Pulmonary artery endothelial cell (primary cell): ENCODE measurements around the gene CAMTA1. TPM values are rescaled to one million over a fixed set of nuclear protein-coding genes. Genes with fewer than 3 reads are reported as not detected.

Experiments
- DNase-seq: peaks from one replicate; pipeline ENCODE4 v3.0.0-alpha.2; 2011; ENCODE audit warnings: low read depth, low spot score
- total RNA-seq: library from RNA; depleted of rRNA; stranded (reverse); fragments of >200 nt; gene quantifications from 2 replicates; pipeline ENCODE4 v1.2.3, GENCODE V29; 2014

CAMTA1 gene
- total RNA-seq, 1 donor from 2014 or later: 54.0 TPM

DNA sequence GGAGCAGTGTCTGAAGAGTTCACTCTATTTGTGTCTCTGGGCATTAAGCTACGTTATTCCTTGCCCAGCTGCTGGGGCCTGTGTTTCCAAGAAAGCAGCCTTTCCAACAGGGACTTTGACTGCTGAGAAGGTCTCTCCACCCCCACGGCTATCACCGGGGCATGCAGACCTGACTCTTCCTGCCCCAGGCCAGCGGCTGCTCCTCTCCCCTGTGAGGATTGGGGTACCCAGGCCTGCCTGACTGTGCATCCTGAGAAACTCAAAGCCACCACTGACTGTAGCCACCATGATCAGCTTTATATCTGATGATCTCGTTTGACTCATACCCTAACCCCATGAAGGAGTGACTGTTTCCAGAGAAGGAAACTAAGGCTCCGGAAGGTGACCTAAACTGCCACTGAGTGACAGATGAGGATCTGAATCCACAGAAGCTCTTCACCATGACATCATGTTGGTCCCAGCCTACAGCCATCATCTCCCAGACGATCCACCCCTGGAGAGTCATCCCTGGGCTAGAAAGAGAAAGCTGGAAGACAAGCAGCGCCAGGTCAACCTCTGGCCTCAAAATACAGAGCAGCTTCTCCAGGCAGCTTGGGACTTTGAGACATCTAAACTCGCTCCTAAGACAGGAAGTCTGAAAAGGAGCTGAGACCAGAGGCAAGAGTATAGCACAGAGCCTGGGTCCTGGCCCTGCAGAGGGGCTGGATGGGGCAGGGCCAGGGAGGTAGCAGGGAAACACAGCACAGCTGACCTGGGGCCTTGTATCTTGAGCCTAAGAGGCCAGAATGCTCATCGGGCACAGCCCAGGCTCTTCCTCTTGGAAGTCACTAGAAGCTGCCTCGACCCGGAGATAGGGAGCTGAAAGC lies 741.8 kb downstream of the CAMTA1 start:
- DNase-seq: no peak

DNA sequence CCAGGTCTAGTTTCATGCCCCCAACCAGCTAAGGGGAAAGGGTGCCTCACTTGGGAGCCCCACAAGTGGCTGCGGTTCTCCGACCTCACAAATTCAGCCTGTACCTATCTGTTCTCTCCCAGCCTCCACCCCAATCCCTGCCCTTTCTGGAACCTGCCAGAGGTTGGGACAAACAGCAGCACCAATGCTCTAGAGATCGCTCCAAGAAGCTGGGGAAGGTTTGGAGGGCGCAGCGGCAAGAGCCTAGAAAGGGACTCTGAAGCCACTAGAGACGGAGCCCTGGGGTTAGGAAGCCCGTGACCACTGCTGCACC lies 742.4 kb downstream of the CAMTA1 start:
- no peak for DNase-seq

DNA sequence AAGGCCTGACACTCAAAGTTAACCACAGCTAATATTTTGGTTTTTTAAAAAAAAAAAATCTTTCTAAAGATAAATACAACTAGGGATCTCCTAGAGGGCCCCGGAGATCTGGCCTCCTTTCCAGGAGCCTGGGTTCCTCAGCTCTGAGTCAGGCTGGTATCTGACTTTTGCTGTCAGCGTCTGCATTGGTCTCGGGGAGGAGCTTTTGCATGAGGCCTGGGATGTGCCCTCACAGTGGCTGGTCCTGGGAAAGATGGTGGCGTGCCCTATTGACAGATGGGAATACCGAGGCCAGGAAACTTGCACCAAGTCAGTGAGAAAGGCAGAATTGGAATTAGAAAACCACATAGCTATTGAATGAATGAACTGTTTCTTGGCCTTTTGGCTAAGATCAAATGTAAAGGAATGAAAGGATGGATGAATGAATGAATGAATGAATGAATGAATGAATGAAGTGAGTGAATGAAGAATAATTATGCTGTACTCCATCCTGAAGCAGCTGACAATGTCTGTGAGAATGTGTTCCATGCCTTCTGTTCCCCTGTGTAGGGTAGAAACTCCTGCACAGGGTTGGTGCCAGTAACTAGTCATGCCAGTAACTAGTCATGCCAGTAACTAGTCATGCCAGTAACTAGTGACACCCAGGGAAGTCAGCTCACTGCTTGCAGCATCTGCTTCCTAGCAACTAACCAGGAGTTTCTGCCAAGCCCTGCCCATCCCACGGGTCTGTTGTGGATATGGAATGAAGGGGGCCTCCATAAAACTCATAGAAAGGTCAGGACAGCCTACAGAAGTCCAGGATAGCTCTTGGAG lies 743.3 kb downstream of the CAMTA1 start:
- DNase-seq: no peak

DNA sequence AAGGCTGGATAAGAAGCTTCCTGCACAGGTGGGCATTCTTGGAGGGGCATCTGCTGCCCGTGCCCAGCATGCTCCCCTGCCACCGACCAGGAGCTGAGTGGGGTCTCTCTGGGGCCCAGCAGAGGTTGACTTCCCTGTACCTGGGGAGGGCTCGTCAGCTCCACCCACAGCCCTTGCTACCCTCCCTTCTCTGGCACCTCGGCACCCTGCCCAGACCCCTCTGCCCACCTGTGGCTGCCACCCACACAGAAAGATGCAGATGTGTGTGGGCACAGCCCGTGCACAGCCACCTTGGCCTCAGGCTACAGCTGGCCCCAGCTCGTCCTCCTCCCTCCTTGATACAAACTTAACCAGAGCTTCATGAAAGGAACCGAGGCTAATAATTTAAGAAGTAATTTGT lies 744.7 kb downstream of the CAMTA1 start:
- no peak for DNase-seq

DNA sequence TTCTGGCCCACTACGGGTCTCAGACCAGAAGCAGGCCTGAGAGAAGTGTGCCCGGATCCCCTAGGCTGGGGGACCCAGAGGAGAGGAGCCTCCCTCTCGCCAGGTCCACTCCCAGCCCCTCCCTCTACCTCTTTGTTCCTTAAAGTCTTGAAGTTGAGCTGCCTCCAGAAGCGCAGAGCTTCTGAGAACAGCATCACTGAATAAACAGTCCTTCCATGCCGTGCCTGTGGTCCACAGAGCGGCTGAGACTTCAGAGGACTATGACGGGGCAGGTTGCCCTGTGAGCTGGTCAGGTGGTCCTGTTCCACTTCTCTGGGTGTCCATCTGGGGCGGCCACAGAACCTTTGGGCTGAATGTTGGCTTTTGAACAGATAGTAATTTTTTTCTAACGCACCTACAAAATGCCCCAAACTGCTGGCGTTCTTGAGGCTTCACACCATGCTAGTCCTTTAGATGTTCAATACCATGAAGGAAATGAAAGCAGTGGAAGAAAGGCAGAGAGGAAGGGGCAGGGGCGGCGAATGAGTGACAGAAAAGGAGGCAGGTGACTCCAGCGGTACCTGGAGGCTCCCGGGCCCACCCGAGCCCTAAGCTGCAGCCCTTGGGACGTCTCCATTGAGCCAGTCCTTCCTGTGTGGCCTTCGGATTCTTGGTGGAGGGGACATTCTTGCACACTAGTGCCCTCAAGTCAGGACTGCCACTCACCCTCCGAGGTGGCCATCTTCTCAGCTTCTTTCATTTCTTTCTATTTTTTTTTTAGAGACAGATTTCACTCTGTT lies 746.5 kb downstream of the CAMTA1 start:
- DNase-seq: no peak

DNA sequence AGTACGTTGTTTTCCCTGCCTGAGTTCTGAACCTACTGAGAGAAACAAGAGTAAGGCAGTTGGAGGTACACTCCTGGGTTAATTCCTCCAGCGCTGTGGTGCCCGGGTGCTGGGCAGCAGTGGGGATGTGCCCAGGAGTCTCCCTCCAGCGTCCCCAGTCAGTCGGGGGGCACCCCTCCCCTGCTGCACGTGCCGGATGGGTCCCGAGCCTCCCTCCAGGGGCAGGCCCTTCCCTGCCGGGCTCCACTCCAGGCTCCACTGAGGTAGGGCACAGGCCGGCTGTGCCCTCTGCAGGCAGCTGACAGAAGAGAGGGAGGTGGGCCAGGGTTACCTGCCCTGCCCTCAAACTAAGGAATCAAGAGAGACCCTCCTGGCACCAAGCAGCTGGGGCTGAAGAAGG lies 747.8 kb downstream of the CAMTA1 start:
- DNase-seq: no peak

DNA sequence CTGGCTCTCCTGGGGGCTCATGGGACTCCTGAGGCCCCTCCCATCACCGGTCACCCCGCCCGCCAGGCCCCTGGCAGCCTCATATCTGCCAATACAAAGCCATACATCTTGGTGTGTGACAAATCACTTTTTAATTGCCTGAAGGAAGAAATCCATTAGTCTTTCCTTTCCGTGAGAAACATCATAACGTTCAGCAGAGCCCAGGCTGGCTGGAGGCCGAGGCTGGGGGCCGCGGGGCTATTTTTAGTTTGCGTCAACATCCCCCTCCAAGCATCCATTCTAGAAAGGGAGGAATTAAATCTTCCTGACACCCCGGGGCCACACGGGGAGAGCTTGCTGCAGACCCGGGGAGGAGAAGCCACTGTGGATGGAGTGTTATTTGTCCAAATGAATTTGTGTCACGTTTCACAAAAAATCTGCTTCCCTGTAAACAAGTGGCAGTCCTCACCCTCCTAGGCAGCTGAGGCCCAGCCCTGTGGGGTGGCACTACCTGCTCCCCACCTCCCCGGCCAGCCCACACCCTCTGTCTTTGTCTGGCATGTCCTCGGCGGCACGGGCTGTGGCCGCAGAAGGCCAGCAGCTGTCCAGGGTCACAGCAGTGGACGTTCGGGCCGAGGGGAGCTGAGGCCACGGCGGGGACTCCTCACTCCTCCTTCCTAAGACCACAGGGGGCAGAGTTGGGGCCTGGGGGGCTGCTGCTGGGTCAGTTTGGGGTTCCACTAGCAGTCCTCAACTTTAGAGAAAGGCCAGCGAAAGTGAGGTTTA lies 749.0 kb downstream of the CAMTA1 start:
- DNase-seq: no peak

DNA sequence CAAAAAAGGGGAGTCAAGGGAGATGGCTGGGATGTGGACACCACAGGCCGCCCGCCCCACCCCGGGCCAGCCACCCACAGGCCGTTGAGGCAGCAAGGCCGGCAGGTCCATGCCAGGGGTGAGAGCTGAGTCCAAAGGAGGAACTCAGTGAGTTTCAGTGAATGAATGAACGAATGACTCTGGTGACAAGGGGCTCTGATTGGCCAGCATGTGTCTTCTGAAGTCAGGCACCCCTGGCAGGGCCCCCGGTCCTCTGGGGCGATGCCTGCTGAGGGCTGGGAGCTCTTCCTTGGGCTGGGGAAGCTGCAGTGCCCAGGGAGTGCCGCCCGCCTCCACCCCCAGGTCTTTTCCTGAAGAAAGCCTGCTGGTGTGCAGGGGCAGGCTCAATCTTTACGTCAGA lies 749.8 kb downstream of the CAMTA1 start:
- DNase-seq: no peak

DNA sequence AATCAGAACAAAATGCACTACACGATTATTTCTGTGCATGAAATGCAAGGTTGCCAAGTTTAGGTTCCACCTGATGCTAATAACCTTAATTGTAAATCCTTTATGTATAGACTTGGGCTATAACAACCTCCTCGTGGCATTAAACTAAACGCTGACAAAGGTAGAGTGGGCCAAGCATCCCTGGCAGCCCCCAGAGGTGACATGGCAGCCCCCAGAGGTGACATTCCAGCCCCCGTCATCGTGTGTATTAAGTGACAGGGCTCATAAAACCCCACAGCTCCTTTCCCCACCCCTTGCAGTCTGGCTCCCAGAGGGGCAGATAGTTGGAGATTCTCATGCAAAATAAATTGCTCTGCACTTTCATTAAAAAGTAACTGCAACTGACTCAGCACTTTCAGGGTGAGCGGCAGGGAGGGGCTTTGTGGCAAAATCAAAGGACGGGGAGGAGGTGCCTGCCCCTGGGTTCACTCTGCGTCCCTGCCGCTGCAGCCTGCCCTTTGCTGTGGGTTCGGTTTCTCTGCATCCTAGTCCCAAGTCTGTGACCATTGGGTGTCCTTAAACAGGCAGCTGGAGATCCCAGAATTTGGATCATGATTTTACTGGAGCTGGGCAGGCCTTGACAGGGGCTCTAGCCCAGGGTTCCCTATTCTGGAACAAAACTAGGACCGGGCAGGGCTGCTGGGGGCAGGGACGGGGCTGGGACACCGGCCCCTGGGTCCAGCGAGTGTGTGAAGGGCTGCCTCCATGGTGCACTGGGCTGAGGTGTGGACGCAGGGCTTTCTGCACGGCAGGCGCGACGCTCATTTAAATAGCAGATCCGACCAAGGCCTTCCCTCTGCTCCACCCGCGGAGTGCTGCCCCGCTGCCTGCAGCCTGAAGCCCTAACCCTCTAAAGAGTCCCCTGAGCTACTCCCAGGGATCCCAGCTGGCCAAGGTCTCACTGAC lies 751.0 kb downstream of the CAMTA1 start:
- DNase-seq: no peak

DNA sequence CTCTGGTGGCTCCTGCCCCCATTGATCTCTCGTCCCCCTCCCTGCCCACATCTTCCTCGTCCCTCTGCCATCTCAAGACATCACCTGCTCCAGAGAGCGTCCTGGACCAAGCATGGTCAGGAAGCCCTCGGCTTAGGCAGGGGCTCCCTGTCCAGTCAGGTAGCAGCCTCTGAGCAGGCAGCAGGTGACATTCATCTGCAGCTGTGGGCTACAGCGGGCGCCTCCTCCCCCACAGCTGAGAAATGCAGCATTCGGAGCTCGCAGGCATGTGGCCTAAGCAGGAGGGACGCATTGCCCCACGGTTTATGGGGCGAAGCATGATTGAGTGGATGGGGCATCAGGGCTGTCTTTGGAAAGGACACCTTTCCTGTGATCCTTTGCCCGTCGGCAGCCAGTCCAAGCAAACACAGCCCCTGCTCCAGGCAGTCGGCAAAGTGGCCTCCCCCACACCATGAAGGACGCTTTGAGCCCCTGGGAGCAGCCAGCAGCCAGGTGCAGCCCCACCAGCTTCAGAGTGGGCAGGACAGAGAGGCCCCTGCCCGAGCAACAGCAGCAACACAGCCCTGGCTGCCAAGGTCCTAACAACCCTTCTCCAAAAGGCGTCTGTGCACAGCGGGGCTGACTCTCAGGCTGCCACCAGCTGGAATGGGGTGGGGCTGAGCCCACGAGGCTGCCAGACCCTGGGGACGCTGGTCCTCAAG lies 751.8 kb downstream of the CAMTA1 start:
- no peak for DNase-seq

DNA sequence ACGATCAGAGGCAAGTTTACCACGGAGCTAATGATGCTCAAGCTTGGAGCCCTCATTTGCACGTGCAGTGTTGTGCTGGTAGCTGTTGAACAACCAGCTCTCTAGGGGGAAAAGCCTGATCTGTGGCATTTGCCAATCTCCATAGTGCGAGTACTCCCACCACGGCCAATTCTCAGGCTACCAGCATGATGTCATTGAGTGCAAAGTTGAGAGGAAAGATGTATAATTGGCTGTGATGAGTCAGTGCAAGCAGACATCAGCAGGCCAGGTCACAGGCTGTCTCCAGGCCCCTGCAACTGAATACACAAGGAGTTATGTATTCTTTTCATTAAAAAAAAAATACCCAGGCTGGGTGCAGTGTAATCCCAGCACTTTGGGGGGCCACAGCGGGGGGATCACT lies 752.8 kb downstream of the CAMTA1 start:
- DNase-seq: no peak

DNA sequence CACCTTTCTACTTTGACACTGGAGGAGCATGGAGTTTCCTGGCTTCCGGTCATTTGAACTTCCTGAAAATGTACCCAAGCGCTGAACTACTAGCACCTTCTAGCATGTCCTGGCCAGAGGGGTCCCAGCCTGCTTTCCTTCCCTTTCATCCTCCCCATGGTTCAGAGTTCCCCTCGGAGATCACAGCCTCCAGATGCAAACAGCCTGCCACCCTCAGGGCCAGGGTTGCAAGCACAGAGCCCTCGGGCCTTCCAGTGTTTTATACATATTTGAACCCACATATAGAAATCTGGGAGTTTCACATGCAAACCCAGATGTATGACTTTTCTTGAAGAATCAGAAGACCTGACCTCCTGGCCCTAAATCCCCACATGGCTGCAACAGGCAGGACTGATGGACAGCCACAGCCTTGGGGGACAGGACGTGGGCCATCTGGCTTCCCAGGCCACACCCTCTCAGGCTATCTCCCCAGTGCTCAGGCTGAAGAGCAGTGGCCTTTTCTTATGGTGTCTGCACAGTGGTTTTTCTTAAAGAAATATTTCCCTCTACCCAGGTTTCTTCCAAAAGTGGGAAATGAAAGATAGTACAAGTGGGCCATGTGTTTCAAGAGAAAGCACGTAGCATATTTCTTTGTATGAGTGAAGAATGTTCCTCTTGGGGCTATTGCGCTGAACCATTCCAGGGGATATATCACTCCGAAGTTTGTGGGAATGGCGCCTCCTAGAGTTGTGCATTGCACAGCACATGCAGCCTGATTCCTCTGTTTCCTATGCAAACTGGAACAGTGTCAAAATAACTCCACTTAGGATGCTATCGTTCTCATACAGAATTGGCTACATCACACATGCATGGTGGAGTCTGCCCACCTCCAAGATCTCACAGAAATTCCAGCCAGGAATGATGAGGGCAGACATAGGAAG lies 753.9 kb downstream of the CAMTA1 start:
- DNase-seq: no peak

DNA sequence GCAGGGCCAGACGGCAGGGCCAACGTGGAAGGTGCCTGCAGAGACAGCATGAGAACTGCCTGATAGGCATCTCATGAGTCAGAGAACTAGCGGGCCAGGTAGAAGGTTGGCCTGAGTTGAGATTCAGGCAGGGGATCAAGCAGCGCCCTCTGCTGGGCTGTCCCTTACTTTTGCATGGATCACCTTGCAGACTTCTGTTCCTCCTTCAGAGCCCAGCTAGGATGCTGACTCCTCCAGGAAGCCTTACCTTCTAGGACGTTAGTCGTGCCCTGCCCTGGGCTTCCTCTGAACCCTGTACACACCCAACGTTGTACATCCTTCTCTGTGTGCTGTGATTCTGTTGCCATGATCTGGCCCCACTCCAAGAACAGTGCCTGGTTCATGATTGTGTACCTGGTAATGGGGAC lies 754.5 kb downstream of the CAMTA1 start:
- no peak for DNase-seq

DNA sequence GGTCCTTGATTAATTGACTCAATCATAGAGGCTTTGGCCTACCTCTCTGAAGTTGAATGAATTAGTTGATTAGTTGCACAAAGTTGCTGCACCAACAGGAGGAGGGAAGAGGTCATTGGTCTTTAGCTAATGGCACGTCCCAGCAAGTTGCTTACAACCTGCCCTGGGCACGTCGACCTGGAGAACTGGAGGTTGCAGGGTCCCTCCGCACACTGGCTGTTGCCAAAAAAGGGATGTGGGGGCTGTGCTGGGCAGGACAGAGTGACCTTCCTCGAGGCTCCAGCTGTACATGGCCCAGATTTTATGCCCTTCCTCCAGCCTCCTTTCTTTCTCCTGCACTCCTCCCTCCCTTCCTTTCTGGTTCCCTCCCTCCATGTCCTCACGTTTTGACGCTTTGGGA lies 755.6 kb downstream of the CAMTA1 start:
- no peak for DNase-seq

DNA sequence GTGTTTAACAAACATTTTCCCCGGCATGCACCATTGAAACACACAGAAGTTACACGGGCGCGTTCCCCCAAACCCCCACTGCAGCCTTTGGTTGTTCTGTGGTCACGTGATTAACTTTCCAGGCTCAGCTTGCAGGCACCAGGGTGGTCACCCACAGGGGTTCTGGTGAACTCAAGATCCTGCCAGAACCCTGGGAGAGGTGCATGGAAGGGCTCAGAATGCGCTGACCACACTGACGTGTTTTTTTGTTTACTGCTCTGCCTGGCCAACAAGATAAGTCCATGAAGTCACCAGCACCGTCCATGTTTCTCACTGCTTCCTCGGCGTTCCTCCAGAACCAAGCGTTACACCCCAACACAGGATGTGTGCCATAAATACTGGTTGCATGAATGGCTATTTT lies 756.4 kb downstream of the CAMTA1 start:
- DNase-seq: no peak

DNA sequence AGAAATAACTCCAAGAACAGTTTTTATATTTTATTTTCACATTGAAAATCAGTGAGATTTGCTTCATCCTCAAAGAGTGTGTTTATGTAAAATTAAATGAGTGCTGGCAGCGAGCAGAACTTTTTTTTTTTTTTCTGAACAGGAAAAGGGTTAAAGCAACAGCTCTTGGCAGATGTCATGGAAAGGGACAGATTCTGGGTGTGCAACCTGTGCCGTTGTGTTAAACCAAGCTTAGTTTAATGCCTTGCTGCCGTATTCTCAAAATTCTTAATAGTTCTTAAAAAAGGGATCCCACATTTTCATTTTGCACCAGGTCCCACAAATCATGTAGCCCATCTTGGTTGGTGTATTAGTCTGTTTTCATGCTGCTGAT lies 758.5 kb downstream of the CAMTA1 start:
- no peak for DNase-seq

DNA sequence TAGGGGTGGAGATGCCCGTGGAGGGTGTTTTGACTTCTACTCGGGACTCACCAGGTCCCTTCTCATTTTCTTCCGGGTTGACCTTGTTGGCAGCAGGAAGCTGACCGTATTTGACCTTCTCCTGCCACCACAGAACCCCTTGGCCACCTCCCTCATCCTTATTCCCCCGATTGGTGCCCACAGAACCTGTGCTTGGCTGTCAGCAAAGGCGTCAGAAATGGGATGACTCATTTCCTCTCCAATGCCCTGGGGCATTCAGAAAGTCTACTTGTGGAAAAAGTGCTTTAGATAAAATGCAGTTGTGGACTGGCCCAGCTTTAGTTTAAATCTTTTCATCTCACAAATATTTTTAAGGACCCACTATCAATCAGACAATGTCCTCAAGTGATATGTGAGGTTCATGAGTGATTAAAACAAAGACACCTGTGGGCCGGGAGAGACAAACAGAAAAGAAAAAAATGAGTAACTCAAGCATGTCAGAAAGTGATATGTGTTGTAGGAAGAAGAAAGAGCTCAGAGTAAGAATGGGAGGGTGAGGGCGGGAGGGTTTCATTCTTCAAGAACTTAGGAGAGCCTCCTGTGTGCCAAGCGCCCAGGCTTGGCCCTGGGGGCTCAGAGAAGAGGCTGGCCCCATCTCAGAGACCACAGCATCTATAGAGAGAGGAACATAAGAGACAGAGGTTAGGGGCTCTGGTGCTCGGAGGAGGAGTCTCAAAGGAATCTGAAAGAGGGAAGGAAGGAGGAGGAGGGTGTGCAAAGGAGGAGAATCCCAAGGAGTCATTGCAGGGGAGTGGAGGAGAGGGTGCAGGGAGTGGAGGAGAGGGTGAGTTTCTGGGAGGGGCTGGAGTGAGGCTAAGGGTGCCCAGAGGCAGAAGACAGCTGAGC lies 764.3 kb downstream of the CAMTA1 start:
- DNase-seq: peak; percentile 69
